ENCODE measurements around the gene RYR1. TPM values are rescaled to one million over a fixed set of nuclear protein-coding genes. Genes with fewer than 3 reads are reported as not detected.

The RYR1 gene
- total and polyA plus RNA-seq, 2 of the 8 experiments (the other 6 are each of a cell fraction or from before 2014, with no cell fraction given) = 5.8 to 11.8 TPM

DNA sequence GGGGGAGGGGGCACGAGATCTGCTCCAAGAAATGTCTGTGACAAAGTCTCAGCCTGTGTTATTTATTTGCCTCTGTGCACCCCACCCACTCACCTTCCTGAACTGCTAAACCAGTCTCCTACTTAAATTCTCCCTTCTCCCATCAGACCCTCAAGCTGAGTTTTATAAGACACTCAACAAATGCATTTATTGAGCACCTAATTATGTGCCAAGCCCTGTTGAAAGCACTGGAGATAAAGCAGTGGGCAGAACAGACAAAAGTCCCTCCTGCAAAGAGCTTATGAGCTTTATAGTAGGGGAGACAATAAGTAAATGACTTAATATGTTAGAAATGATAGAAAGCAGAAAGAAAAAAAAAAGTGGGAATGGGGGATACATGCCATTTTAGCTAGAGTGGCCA is 34.0 kb upstream of the RYR1 start:
- H2BK20ac ChIP-seq (ENCODE audit: low read length) = no peak overlapping the region
- H3K4me1 ChIP-seq (replicated peaks in 1 of 4; ENCODE audit: control insufficient read depth in 3 of 4, insufficient read depth in 4 of 4, low read length in 3 of 4) = no peaks in the 10 kb centered on the region; a peak in 2 of 7 replicates
- H3K4ac ChIP-seq (replicated peaks; ENCODE audit: insufficient read length, low read depth, low read length) = no peak overlapping the region
- WGBS, 2 experiments (ENCODE audit: extremely low coverage in 1 of 2, insufficient coverage in 1 of 2, insufficient read length in 1 of 2, insufficient replicate concordance in 2 of 2, low coverage in 1 of 2, low lambda C conversion rate in 2 of 2, missing lambda C conversion rate in 1 of 2) = 73% methylated on average over 1 of the region's 1 CpG; no CpG with 5 or more reads in 1 of the 2 experiments
- no peak overlapping the region for H2BK15ac ChIP-seq (ENCODE audit: low read length)
- H4K8ac ChIP-seq (ENCODE audit: extremely low read depth, insufficient read depth, low read length) = no peak overlapping the region
- TF ChIP-seq USF2 (IDR thresholded peaks at IDR 0.05; ENCODE audit: low read length) (no peak), SIN3A (conservative IDR thresholded peaks at IDR 0.05 in 1 of 2, IDR thresholded peaks at IDR 0.05 in 1 of 2; ENCODE audit: low read depth in 1 of 2, low read length in 2 of 2) (no peak), BRCA1 (IDR thresholded peaks at IDR 0.05; ENCODE audit: low read depth, low read length) (no peak)
- H3K9ac ChIP-seq (replicated peaks in 1 of 4; ENCODE audit: extremely low read depth in 1 of 4, low read depth in 3 of 4, low read length in 3 of 4) = no peak overlapping the region
- no peak overlapping the region for H3K23ac ChIP-seq (ENCODE audit: insufficient read length)
- peaks cover 5% of the 10 kb centered on the region; the same call in 1 of the 2 replicates for H3K23me2 ChIP-seq (ENCODE audit: low read depth, low read length)
- H3K79me2 ChIP-seq (ENCODE audit: control insufficient read depth in 1 of 2, insufficient read depth in 2 of 2, low read length in 2 of 2) = no peaks in the 10 kb centered on the region
- H2BK5ac ChIP-seq (ENCODE audit: low read depth, low read length) = no peak overlapping the region
- H3K27ac ChIP-seq (ENCODE audit: low read depth, low read length) = no peak overlapping the region
- peaks cover 0 to 11% (median 0%) of the 10 kb centered on the region in 4 experiments; a peak in 1 of 8 replicates for H3K36me3 ChIP-seq (ENCODE audit: control insufficient read depth in 2 of 4, insufficient read depth in 4 of 4, low read length in 3 of 4)
- no peak overlapping the region for H2AFZ ChIP-seq (ENCODE audit: low read length)
- FAIRE-seq (no peak), DNase-seq (ENCODE audit: low read depth in 1 of 2, low spot score in 2 of 2) (no peak)
- H2AK5ac ChIP-seq (ENCODE audit: low read depth, low read length) = no peak overlapping the region
- no peaks in the 10 kb centered on the region for H3K79me1 ChIP-seq (ENCODE audit: low read depth, low read length)
- CTCF ChIA-PET (ENCODE audit: partially characterized antibody) = interaction anchor here (0.6 to 1.4 kb wide), 3 partner anchors 15 to 316 kb away, joined by 3 to 4 read pairs (median 3); no protein-coding TSS in a partner anchor
- H4K5ac ChIP-seq (ENCODE audit: insufficient read length, low read depth, low read length) = no peak overlapping the region
- H3K4me2 ChIP-seq (ENCODE audit: insufficient read depth in 1 of 2, low read depth in 2 of 2, low read length in 2 of 2) = no peak overlapping the region
- no peak overlapping the region for H4K91ac ChIP-seq (replicated peaks; ENCODE audit: insufficient read length, low read length)
- H4K20me1 ChIP-seq (replicated peaks in 1 of 2; ENCODE audit: control insufficient read depth in 1 of 2, insufficient read depth in 2 of 2, low read length in 2 of 2) = no peaks in the 10 kb centered on the region
- peaks cover 2 to 46% (median 43%) of the 10 kb centered on the region in 4 experiments for H3K27me3 ChIP-seq (replicated peaks in 1 of 4; ENCODE audit: control insufficient read depth in 3 of 4, extremely low read depth in 1 of 4, insufficient read depth in 3 of 4, low read length in 3 of 4)
- no peak overlapping the region for H3K14ac ChIP-seq (ENCODE audit: insufficient read length)
- H2BK12ac ChIP-seq (ENCODE audit: low read depth, low read length) = no peak overlapping the region
- no peaks in the 10 kb centered on the region for H3K9me3 ChIP-seq (ENCODE audit: insufficient read depth in 2 of 2, low read depth in 1 of 2, low read length in 1 of 2)
- H2BK120ac ChIP-seq (replicated peaks; ENCODE audit: low read depth, low read length) = no peak overlapping the region
- POLR2A ChIA-PET (ENCODE audit: partially characterized antibody) = interaction anchor here (0.6 to 6.1 kb wide), 8 partner anchors 10 to 460 kb away, joined by 3 to 38 read pairs (median 4); partner anchors contain the start of genes GGN and SPRED3
- no peak overlapping the region for H3K18ac ChIP-seq (ENCODE audit: extremely low read depth, low read length)
- no peak overlapping the region for H3K56ac ChIP-seq (replicated peaks; ENCODE audit: insufficient read length, low read depth, low read length)
- H3K4me3 ChIP-seq (ENCODE audit: extremely low read depth in 1 of 4, insufficient read depth in 2 of 4, low read depth in 3 of 4, low read length in 4 of 4) = no peak overlapping the region
